Measurements from ENCODE around the gene RANBP3.

DNA sequence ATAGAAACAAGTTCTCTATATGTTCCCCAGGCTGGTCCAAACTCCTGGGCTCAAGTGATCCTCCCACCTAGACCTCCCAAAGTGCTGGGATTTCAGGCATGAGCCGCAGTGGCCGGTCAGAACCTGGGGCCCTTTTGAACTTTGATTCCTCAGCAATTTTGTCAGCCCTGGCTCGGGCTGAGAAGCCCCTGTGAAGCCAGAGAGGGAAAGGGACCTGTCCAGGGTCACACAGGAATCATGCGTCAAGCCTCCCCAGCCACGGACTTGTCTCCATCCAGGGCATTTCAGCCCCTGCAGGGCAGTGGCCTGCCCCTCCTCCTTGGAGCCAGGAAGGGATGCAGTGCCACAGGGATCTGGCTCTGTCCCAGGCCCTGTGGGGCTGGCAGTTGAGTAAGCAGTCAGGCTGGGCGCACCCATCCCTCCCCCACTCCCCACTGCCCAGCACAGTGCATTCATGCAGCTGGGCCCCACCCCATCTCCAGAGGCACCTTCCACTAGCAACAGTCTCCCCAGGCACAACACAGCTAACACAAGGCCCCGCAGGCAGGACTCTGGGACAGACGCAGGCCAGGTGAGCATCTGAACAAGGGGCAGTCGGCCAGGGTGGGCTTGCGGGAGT, 64.1 kb downstream of the RANBP3 start, which contains the start of gene CAPS:
- TF ChIP-seq, protein P1, sequence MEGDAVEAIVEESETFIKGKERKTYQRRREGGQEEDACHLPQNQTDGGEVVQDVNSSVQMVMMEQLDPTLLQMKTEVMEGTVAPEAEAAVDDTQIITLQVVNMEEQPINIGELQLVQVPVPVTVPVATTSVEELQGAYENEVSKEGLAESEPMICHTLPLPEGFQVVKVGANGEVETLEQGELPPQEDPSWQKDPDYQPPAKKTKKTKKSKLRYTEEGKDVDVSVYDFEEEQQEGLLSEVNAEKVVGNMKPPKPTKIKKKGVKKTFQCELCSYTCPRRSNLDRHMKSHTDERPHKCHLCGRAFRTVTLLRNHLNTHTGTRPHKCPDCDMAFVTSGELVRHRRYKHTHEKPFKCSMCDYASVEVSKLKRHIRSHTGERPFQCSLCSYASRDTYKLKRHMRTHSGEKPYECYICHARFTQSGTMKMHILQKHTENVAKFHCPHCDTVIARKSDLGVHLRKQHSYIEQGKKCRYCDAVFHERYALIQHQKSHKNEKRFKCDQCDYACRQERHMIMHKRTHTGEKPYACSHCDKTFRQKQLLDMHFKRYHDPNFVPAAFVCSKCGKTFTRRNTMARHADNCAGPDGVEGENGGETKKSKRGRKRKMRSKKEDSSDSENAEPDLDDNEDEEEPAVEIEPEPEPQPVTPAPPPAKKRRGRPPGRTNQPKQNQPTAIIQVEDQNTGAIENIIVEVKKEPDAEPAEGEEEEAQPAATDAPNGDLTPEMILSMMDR (IDR thresholded peaks at IDR 0.05) = no peak
- no peak for TF ChIP-seq EZH2 (IDR thresholded peaks at IDR 0.05)
- no peak for TF ChIP-seq EZH2phosphoT487 (IDR thresholded peaks at IDR 0.05)

All from neural progenitor cell (in vitro differentiated cells).